GM18511 (cell line): Measurements from ENCODE around the gene STEAP3.
A peak's percentile ranks its signal among the peaks of the same experiment; 100 is the strongest.

Experiments
- ATAC-seq: cut with Tn5 transposase; IDR thresholded peaks from one replicate; pipeline ENCODE4 v1.9.1; 2021; ENCODE audit warnings: mild to moderate bottlenecking, moderate library complexity; ENCODE audit not compliant: unreplicated experiment

STEAP3 gene

GRCh38 chr2:119225105-119225865, 1.7 kb downstream of the STEAP3 start:
- ATAC-seq, result no peak

DNA sequence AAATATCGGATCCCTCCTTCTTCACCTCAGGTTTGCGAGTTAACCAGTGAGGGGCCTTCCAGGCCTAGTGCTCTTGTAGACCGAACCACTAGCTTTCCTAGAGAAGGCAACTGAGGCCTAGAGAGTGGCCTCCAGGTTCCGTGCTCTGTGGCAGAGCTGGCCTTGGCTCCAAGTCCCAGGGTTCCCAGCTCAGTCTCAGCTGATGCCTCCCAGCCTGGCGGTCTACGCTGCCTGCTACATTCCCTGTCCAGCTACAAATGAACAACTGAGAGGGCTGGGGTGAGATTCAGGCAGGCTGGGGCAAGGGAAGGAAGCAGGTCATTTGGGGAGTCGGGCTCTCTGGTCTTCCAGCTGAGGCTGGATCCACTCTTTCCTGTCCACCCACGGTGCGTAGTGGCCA, 2.3 kb downstream of the STEAP3 start:
- no peak for ATAC-seq

- ATAC-seq, result no peak
Observed at GRCh38 chr2:119227346-119227745, 3.7 kb downstream of the STEAP3 start.

DNA sequence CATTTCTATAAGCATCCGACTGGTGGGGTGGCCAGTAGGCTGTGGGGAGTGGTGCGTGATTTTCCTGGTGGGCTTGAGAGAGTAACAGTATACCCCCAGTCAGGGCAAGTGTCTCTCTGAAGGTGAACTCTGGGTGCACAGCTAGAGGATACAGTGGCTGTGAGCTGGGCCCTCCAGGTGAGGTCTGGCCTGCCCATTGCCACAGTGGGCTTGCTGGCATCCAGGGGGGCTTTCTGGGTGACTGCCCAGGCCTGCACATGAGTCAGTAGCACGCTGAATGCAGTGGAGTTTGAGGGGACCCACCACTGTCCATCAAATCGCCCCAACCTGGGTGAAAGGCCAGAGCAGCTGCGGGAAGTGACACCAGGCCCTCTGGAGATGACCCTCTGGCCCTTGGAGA, 4.5 kb downstream of the STEAP3 start:
- no peak for ATAC-seq

GRCh38 chr2:119228964-119229363, 5.3 kb downstream of the STEAP3 start:
- no peak for ATAC-seq

GRCh38 chr2:119229716-119230115, 6.1 kb downstream of the STEAP3 start:
- no peak for ATAC-seq

GRCh38 chr2:119230219-119231185, 6.9 kb downstream of the STEAP3 start:
- no peak for ATAC-seq

DNA sequence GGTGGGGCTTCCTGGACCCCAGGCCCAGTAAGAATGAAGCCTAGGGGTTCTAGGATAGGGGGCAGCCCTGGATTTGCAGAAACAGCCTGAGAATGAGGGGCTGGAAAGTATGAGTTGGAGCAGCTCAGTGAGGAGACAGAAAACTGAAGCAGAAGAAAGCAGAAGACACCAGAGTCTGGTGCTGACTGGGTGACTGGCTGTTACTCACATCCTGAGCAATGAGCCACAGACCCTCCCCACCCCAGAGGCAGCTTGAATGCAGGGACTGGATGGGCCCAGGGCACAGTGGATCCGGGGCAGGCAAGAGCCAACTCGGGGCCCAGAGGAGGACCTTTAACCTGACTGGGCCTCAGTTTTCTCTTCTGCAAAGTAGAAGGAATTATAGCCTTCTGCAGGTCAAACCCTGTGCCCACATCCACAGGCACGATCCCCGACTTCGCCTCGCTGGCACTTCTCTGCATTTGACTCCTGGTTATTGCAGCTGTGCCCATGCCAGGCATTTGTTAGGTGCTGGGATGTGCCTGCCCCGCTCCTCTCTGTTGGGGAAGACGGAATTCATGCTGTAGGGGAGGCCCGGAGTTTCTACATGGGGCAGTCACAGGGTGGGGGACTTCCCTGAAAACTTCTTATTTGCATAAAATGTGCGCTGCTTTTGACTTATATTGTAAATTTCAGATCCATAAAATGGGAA, 8.5 kb downstream of the STEAP3 start:
- no peak for ATAC-seq

DNA sequence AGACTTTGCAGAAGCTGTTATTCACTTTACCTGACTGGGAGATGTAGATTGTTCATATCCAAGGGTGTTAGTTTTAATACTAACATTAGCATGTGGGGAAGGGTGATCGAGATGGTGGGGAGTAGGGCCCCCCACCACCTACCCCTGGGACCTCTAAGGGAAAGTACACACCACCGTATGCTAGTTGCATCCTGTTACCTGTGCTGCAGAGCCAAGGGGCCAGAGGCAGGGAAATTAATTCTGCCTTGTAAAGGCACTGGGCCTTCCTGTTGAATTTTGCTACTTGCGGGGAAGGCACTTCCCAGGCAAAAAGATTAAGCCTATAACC, 9.0 kb downstream of the STEAP3 start:
- peak; percentile 29 for ATAC-seq

GRCh38 chr2:119233326-119234020, 9.8 kb downstream of the STEAP3 start:
- peak; percentile 64 for ATAC-seq

- no peak for ATAC-seq
Observed at GRCh38 chr2:119234021-119235019, 10.7 kb downstream of the STEAP3 start.

- no peak for ATAC-seq
Observed at GRCh38 chr2:119236796-119237195, 13.2 kb downstream of the STEAP3 start.

DNA sequence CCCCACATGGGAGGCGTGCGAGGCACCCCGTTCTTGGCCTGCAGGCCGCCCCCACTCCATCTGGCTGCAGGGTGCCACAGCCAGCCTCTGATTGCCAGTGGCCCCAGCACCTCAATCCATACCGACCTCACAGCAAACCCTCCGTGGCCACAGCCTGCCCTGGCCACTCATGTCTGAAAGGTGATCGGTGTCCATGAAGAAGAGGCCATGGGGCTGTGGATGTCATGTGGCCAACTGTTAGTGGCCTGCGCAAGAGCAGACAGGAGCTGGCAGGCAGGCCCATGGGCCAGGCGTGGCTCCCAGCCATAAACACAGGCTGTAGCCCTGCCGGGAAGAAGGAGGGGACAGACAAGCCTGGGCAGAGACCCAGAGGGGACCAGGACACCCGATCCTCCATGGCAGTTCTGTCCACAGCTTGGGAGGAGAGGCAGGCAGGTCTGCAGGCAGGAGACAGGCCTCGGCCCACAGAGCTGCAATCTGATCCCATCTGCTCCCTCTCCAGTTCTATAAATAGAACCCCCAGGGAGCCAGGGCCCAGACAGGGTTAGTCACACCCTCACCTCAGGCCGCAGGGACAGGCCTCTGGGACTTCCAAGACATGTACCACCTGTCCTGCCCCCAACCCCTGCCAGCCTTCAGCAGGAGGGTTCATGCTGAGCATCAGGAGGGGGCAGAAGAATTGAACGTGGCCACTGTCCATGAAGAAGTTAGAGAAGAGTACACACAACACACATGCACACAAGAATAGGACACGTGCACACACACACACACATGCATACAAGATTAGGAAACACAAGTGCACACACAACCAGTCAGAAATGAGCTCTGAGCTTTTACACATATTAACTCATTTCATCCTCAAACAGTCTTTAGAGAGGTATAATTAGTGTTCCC, 16.9 kb downstream of the STEAP3 start:
- ATAC-seq, result no peak

GRCh38 chr2:119241205-119241532, 17.5 kb downstream of the STEAP3 start:
- ATAC-seq, result no peak

GRCh38 chr2:119242276-119243119, 18.9 kb downstream of the STEAP3 start:
- ATAC-seq, result no peak

DNA sequence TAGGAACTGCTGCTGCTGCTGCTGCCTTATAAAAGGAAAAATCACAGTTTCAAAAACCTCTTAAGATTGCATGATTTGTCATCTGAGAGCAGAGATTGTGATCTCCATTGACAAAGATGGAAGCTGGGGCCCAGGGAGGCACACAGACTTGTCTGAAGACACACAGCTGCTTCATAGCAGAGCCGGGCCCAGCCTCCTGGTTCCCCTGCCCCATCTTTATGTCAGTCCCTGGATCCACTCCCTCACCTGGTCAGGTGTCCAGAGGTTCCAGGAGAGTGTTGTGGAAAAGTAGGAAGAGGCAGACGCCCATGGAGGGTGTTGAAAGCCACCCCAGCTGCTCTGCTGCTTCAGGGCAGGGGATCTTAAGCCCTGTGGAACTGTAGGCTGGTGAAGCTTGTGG, 20.0 kb downstream of the STEAP3 start:
- ATAC-seq, result no peak

GRCh38 chr2:119245076-119245840, 21.6 kb downstream of the STEAP3 start:
- no peak for ATAC-seq
